ENCODE data around the gene SLC15A4. TPM values are rescaled to one million over a fixed set of nuclear protein-coding genes. Genes with fewer than 3 reads are reported as not detected.

SLC15A4 gene
- total RNA-seq, 1 experiment from 2014 or later, result 20.6 TPM

- no peaks in the 10 kb centered on the region for H3K36me3 ChIP-seq (ENCODE audit: control insufficient read depth in 1 of 2, insufficient read depth in 2 of 2, low read length in 2 of 2)
- ChIA-PET CTCF (no interaction called here), RAD21 (ENCODE audit: low non-redundant PET in 1 of 2, low total read pairs in 2 of 2, uncharacterized antibody in 2 of 2, unreplicated experiment in 2 of 2) (no interaction called here), POLR2A (no interaction called here)
- no peak for DNase-seq (ENCODE audit: low read depth, low spot score)
- no peaks in the 10 kb centered on the region for H3K9me2 ChIP-seq (ENCODE audit: insufficient read depth)
- peaks cover 7% of the 10 kb centered on the region; the same call in 1 of the 2 replicates for H3K27me3 ChIP-seq (ENCODE audit: insufficient read depth, low read length)
- no peak overlapping the region for H3K4me3 ChIP-seq (replicated peaks in 1 of 2; ENCODE audit: low read depth in 1 of 2, low read length in 2 of 2)
- H3K4me1 ChIP-seq (ENCODE audit: control insufficient read depth in 1 of 2, insufficient read depth in 2 of 2, low read length in 2 of 2), result no peaks in the 10 kb centered on the region
- no peaks in the 10 kb centered on the region for H4K20me1 ChIP-seq (ENCODE audit: insufficient read depth)
- H2AFZ ChIP-seq (ENCODE audit: low read depth, low read length, poor library complexity, severe bottlenecking), result no peak overlapping the region
- H3K27ac ChIP-seq (ENCODE audit: low read depth, low read length), result no peak overlapping the region
- TF ChIP-seq POLR2A (IDR thresholded peaks at IDR 0.05; ENCODE audit: borderline replicate concordance, extremely low read depth, insufficient read depth, insufficient read length) (no peak), TCF7L2 (IDR thresholded peaks at IDR 0.05; ENCODE audit: borderline replicate concordance, extremely low read depth, insufficient read depth, insufficient read length) (no peak), RAD21 (IDR thresholded peaks at IDR 0.05; ENCODE audit: low read depth) (no peak), CBX3 (IDR thresholded peaks at IDR 0.05; ENCODE audit: low read depth) (no peak)
- H3K9ac ChIP-seq (ENCODE audit: low read length), result no peak overlapping the region
- H3K4me2 ChIP-seq (ENCODE audit: low read length), result no peak overlapping the region
- intact Hi-C loops (cut with micrococcal nuclease), result no loop called here
- H3K79me2 ChIP-seq (ENCODE audit: insufficient read depth, low read length), result no peaks in the 10 kb centered on the region
- ATAC-seq, result no peak
- H3K9me3 ChIP-seq (ENCODE audit: control insufficient read depth in 1 of 2, insufficient read depth in 1 of 2, low read depth in 1 of 2, low read length in 2 of 2), result no peaks in the 10 kb centered on the region
- BruUV-seq (replicated peaks), result no TSS peak
These were observed 69.5 kb downstream of the SLC15A4 start for GRCh38 chr12:128754275-128754674.

GRCh38 chr12:128753438-128753837 lies 70.3 kb downstream of the SLC15A4 start:
- ATAC-seq (no peak), DNase-seq (ENCODE audit: low read depth, low spot score) (no peak)
- Histone ChIP-seq H3K9ac (ENCODE audit: low read length) (no peak overlapping the region), H3K4me2 (ENCODE audit: low read length) (no peak overlapping the region), H3K4me1 (ENCODE audit: control insufficient read depth in 1 of 2, insufficient read depth in 2 of 2, low read length in 2 of 2) (no peaks in the 10 kb centered on the region), H3K79me2 (ENCODE audit: insufficient read depth, low read length) (no peaks in the 10 kb centered on the region), H3K27me3 (ENCODE audit: insufficient read depth, low read length) (peaks cover 7% of the 10 kb centered on the region; the same call in 1 of the 2 replicates), H3K9me3 (ENCODE audit: control insufficient read depth in 1 of 2, insufficient read depth in 1 of 2, low read depth in 1 of 2, low read length in 2 of 2) (no peaks in the 10 kb centered on the region), H4K20me1 (ENCODE audit: insufficient read depth) (no peaks in the 10 kb centered on the region), H2AFZ (ENCODE audit: low read depth, low read length, poor library complexity, severe bottlenecking) (no peak overlapping the region), H3K4me3 (replicated peaks in 1 of 2; ENCODE audit: low read depth in 1 of 2, low read length in 2 of 2) (no peak overlapping the region), H3K36me3 (ENCODE audit: control insufficient read depth in 1 of 2, insufficient read depth in 2 of 2, low read length in 2 of 2) (no peaks in the 10 kb centered on the region), H3K27ac (ENCODE audit: low read depth, low read length) (no peak overlapping the region), H3K9me2 (ENCODE audit: insufficient read depth) (no peaks in the 10 kb centered on the region)
- ChIA-PET RAD21 (ENCODE audit: low non-redundant PET in 1 of 2, low total read pairs in 2 of 2, uncharacterized antibody in 2 of 2, unreplicated experiment in 2 of 2) (no interaction called here), CTCF (no interaction called here), POLR2A (no interaction called here)
- no TSS peak for BruUV-seq (replicated peaks)
- TF ChIP-seq RAD21 (IDR thresholded peaks at IDR 0.05; ENCODE audit: low read depth) (no peak), ZFX (IDR thresholded peaks at IDR 0.05) (no peak), TCF7L2 (IDR thresholded peaks at IDR 0.05; ENCODE audit: borderline replicate concordance, extremely low read depth, insufficient read depth, insufficient read length) (no peak), SP1 (IDR thresholded peaks at IDR 0.05; ENCODE audit: low read depth) (no peak), SRF (IDR thresholded peaks at IDR 0.05; ENCODE audit: low read depth) (no peak), CBX3 (IDR thresholded peaks at IDR 0.05; ENCODE audit: low read depth) (no peak), ZBTB33 (IDR thresholded peaks at IDR 0.05; ENCODE audit: extremely low read depth, insufficient replicate concordance, low read length) (no peak), SIN3A (IDR thresholded peaks at IDR 0.05; ENCODE audit: low read depth) (no peak), MAX (IDR thresholded peaks at IDR 0.05) (no peak), CTCF (IDR thresholded peaks at IDR 0.05 in 2 of 3, conservative IDR thresholded peaks at IDR 0.05 in 1 of 3; ENCODE audit: borderline replicate concordance in 1 of 3, insufficient read depth in 1 of 3, low read depth in 2 of 3, low read length in 2 of 3) (no peak), POLR2A (IDR thresholded peaks at IDR 0.05; ENCODE audit: borderline replicate concordance, extremely low read depth, insufficient read depth, insufficient read length) (no peak), CEBPB (IDR thresholded peaks at IDR 0.05; ENCODE audit: low read depth) (no peak), FOSL1 (IDR thresholded peaks at IDR 0.05; ENCODE audit: low read depth) (no peak), ELF1 (IDR thresholded peaks at IDR 0.05; ENCODE audit: borderline replicate concordance, low read depth) (no peak), ZNF274 (IDR thresholded peaks at IDR 0.05; ENCODE audit: low read depth, low read length) (no peak), JUND (IDR thresholded peaks at IDR 0.05) (no peak), EZH2phosphoT487 (IDR thresholded peaks at IDR 0.05; ENCODE audit: borderline replicate concordance) (no peak), POLR2AphosphoS5 (IDR thresholded peaks at IDR 0.05; ENCODE audit: low read depth, low read length) (no peak), YY1 (IDR thresholded peaks at IDR 0.05; ENCODE audit: extremely low read depth, insufficient replicate concordance, low read depth, low read length) (no peak)
- intact Hi-C loops (cut with micrococcal nuclease), result no loop called here
